ENCODE data around the gene CACTIN. TPM values are rescaled to one million over a fixed set of nuclear protein-coding genes. Genes with fewer than 3 reads are reported as not detected.
"Not testable (repeated sequence)": the region's sequence is repeated elsewhere in the genome, so short reads cannot be mapped to it uniquely, and the experiment has no call there.

The CACTIN gene
- total RNA-seq, 1 donor from 2014 or later, result 12.5 TPM

GRCh38 chr19:3632739-3633558, 6.4 kb upstream of the CACTIN start:
- ATAC-seq, result no peak
- DNase-seq (ENCODE audit: low spot score), result no peak

GRCh38 chr19:3632098-3632497, 5.5 kb upstream of the CACTIN start:
- ATAC-seq, result no peak

DNA sequence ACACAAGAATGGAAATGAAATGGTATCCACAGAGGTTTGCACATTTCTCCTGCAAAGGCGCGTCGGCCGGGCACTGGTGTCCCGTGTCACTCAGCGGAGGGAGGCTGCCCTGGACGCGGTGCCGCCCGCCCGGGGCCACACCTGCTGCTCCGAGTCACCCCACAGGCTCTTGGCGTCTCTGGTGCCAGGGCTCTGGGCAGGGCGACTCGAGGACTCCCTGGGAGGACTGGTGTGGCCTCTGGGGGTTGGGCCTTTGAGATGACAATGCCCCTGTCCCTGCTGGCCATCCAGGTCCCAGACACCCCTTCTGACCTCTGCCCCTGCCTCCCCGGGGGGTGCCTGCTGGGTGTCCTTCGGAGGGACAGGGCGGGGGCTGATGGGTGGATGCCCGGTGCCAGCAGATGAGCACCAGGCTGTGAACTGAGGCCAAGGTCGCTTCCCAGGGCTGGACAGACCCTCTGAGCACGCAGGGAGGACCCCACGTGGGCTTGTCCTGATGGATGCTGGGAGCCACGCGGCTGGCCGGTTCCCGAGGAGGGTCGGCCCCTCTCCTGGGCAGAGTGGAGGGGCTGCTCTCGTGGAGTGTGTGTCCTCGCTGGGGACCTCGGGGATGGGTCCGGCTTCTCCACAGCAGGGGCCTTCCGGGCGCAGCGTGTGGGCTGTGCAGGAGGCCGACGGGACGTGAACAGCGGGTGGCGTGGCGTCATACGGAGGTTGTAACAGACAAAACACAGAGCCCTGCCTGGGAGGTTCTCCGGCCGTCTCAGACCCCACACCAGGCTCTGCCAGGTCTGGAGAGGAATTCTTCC, 4.7 kb upstream of the CACTIN start:
- no peak for ATAC-seq
- DNase-seq (ENCODE audit: low spot score), result no peak

More at GRCh38 chr19:3632098-3632497, 5.5 kb upstream of the CACTIN start:
- DNase-seq (ENCODE audit: low spot score), result no peak

- not testable (repeated sequence) for ATAC-seq; DNase-seq (ENCODE audit: low spot score)
Measured at GRCh38 chr19:3628766-3629165, 2.2 kb upstream of the CACTIN start.

GRCh38 chr19:3627351-3627723, 747 bp upstream of the CACTIN start:
- DNase-seq (ENCODE audit: low spot score) (no peak), ATAC-seq (no peak)

GRCh38 chr19:3625996-3626472, 556 bp downstream of the CACTIN start:
- ATAC-seq (peak; percentile 0), DNase-seq (ENCODE audit: low spot score) (no peak)

DNA sequence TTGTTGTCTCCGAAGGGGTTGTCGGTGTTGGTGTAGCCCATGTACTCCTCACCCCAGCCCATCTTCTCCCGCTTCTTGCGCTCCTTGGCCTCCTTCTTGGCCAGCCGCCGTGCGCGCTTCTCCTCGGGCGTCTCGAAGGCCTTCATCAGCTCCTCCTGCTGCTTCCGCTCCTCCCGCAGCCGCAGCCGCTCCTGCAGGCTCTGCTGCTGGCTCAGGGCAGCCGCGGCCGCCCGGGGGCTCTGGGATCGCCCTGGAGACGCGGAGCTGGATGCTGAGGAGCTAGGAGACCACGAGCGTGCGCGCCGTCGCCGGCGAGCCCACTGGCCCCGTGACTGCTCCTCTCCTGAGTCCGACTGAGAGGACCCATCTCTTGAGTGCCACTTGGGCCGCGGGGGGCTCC, 2.9 kb downstream of the CACTIN start:
- DNase-seq (ENCODE audit: low spot score), result no peak

DNA sequence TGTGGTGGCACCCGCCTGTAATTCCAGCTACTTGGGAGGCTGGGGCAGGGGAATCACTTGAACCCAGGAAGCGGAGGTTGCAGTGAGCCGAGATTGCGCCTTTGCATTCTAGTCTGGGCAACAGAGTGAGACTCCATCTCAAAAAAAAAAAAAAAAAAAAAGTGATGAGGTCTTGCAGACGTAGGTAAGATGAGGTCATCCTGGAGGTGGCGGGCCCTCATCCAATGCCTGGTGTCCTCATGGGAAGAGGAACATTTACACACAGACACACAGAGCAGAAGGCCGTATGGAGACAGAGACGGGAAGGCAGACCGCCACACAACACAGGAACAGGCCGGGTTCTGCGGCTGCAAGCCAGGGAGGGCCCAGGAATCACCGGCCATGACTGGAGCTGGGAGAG, 4.4 kb downstream of the CACTIN start:
- ATAC-seq (no peak), DNase-seq (ENCODE audit: low spot score) (no peak)

More for the DNA sequence above, 2.9 kb downstream of the CACTIN start:
- ATAC-seq, result no peak

DNA sequence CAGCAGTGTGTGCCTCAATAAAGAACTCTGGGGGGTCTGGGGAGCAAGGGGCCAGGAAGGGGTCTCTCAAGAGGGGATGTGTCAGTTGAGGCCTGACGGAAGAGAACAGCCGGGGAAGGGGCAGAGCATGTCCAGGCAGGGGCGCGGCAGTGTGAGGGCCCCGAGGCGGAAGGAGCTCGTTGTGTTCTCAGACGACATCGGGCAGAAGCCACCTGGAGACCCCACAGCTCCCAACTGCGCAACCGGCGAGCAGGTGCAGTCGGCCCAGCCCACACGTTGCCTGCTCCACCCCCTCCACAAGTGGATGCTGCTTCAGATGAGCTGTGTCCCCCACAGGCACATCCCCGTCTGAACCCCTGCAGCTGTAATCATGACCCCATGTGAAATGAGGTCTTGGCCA, 4.9 kb downstream of the CACTIN start:
- ATAC-seq (no peak), DNase-seq (ENCODE audit: low spot score) (no peak)

DNA sequence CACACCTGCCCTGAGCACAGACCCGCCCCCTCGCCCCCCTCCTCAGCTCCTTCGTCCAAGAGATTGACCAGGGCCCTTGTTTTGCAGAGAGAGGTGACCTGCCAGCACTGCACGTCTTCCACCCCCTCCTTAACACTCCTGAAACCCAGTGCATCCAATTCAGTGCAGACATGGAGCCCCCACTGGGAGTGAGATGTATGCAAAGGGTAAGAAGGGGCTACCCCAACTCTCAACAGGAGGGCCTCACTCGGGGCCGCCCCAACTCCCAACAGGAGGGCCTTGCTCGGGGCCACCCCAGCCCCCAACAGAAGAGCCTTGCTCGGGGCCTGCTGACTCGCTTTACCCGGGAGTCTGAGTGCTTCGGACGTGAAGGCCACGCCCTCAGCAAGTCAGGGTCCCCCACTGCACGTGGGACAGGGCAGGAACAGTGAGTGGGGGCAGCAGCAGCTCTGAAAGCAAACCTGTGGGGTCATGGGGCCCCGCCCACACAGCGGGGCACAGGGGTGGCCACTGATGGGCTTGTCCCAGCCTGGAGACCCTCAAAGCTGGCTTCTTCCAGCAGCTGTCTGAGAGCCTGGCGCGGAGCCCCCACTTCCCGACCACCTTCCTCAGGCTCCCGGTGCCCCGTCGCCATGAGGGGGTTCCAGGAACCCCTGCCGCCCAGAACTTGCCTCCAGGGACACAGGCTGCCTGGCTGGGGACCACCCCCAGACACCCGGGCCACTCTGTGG, 5.6 kb downstream of the CACTIN start:
- DNase-seq (ENCODE audit: low spot score) (no peak), ATAC-seq (no peak)

DNA sequence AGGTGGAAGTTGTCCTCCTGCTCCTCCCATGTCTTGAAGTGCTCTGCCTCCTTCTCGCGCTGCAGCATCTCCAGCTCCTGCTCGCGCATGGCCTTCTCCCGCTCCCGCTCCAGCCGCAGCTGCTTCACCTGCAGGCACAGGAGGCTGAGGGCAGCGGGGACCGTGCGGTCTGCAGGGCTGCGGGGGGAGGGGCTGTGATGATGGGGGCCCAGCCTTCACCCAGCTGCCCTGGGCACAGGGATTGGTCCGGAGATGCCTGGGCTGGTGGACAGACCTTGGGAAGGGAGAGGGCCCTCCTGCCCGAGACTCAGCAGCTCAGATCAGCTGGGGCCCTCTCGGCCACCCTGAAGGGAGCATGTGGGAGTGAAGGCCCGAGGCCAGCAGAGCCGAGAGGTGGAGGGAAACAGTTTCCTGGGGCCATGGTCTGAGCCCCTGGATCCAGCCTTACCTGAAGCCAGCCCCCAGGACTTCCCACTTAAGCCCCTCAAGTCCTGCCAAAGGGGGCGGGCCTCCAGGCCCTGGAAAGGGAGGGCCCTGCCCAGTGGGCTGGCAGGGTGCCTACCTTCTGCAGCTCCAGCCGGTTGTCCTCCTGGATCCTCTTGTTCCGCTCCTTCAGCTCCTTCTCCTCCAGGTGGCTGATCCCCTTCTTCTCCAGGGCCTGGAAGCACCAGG, 6.3 kb downstream of the CACTIN start:
- no peak for DNase-seq (ENCODE audit: low spot score)
- ATAC-seq, result no peak

GRCh38 chr19:3619631-3620012, 7.0 kb downstream of the CACTIN start:
- ATAC-seq, result no peak
- DNase-seq (ENCODE audit: low spot score), result no peak

DNA sequence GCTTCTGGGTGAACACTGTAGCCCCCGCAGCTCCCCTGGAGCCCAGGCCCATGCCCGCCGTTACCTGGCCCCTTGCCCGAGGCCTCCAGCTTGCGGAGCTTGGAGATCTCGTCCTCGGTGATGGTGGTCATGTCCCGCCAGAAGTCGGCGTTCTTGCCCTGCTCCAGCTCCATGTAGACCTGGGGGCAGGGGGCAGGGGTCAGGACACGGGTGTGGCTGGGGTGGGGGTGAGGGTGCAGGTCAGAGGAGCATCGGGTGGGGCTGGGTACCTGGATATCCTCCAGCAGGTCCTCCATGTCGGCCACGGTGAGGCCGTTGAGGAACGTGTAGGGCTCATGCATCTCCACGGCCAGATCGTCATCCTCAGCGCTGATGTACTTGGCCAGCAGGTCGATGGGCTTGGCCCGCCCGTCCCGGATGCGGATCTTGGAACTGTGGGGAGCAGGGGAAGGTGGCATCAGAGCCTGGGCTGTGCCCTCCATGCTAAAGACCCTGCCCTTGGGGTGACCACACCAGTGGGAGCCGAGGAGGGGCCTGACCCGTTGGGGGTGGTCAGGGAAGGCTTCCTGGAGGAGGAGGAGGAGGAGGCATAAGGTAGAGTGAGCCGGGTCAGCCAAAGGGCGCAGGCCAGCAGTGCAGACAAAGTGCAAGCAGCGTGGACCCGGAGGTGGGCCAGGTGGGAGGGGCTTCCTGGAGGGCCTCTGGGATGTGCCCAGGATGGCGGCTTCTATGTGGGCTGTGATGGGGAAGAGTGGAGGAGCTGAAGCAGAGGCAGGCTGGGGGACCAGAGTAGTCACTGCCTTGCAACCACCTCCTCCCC, 7.6 kb downstream of the CACTIN start:
- ATAC-seq (no peak), DNase-seq (ENCODE audit: low spot score) (no peak)

DNA sequence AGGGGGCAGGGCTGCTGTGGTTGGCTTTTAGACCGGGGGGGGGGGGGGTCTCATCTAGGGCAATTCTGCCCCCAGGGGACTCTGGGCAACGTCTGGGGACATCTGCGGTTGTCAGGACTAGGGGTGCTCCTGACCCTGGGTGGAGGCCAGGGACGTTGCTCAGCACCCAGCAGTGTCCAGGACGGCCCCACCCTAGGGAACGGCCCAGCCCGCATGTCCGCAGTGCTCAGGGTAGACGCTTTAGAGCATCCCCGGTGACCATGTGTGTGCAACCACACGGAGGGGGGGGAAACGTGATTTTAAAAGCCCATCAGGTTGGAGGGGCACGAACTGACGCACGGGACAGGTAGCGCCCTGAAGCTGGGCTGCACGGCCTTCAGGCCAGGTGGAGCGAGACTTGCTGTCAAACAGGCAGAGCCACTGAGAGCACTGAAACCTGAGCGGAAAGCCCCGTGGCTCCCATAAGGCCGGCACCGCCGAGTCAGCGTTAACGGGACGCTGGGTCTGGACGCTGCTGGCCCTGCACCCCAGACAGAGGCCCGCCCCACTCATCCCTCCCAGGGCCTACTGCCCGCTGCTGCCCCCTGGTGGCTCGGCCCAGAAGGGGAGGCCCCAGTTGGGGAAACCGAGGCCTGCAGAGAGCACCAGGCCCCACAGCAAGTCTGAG, 8.3 kb downstream of the CACTIN start:
- ATAC-seq (peak; percentile 77), DNase-seq (ENCODE audit: low spot score) (peak; percentile 65)

GRCh38 chr19:3617463-3617862, 9.1 kb downstream of the CACTIN start:
- DNase-seq (ENCODE audit: low spot score) (no peak), ATAC-seq (peak; percentile 31)

GRCh38 chr19:3615524-3616135, 11.0 kb downstream of the CACTIN start:
- no peak for DNase-seq (ENCODE audit: low spot score)
- ATAC-seq, result no peak

GRCh38 chr19:3614858-3615505, 11.6 kb downstream of the CACTIN start:
- ATAC-seq (no peak), DNase-seq (ENCODE audit: low spot score) (no peak)
